HCT116 (cell line): ENCODE results near the gene TSPEAR. TPM values are rescaled to one million over a fixed set of nuclear protein-coding genes. Genes with fewer than 3 reads are reported as not detected.
"Not testable (repeated sequence)": the region's sequence is repeated elsewhere in the genome, so short reads cannot be mapped to it uniquely, and the experiment has no call there.

Experiments used
- ATAC-seq: fragments of 200-7000 bp; cut with Tn5 transposase; 2 replicates; pipeline ENCODE4 v1.9.1; 2020; ENCODE audit warnings: mild to moderate bottlenecking, moderate library complexity
- BruUV-seq: library from RNA; stranded (reverse); fragments of 400-500 nt; replicated peaks from 2 replicates; lab custom pipeline; 2021; lab: Mats Ljungman, UMichigan
- CTCF ChIA-PET: fragments of 300-600 bp; sonication (Branson Sonifier 250); formaldehyde crosslinking; loops from one replicate; lab custom pipeline; 2021; ENCODE audit warnings: antibody characterized with exemption; lab: Charles Lee
- POLR2A ChIA-PET: fragments of 300-600, 350-600 bp; sonication (Branson Sonifier 250); formaldehyde crosslinking; loops from one replicate; lab custom pipeline; 2021; ENCODE audit warnings: antibody characterized with exemption; lab: Charles Lee
- RAD21 ChIA-PET, 2 experiments: fragments of 300-600 bp; sonication (Branson Sonifier 250); formaldehyde crosslinking; loops; one replicate each; lab custom pipeline; 2023; ENCODE audit warnings: low total read pairs in 2 of 2; ENCODE audit not compliant: uncharacterized antibody in 2 of 2, unreplicated experiment in 2 of 2, low non-redundant PET in 1 of 2; lab: Charles Lee
- DNase-seq: peaks from one replicate; pipeline ENCODE4 v3.0.0-alpha.2; 2010; ENCODE audit warnings: low read depth, low spot score
- H2AFZ ChIP-seq: fragments of 200-600 bp; shearing (Covaris generic), sonication (generic); 2 replicates; pipeline ENCODE4 v1.6.1; 2017; ENCODE audit warnings: low read depth, mixed run types, mixed read lengths, antibody characterized with exemption, low read length; ENCODE audit not compliant: poor library complexity, severe bottlenecking
- H3K27ac ChIP-seq: 2 replicates; pipeline ENCODE4 v1.5.1; 2012; ENCODE audit warnings: low read depth, low read length
- H3K27me3 ChIP-seq: fragments of 200-600 bp; sonication (generic); 2 replicates; pipeline ENCODE4 v1.6.1; 2016; ENCODE audit warnings: mixed run types, low read length, mixed read lengths; ENCODE audit not compliant: insufficient read depth
- H3K36me3 ChIP-seq, 2 experiments: fragments of 200-500 bp in 1 of 2; fragments of 200-600 bp in 1 of 2; sonication (Bioruptor generic) in 1 of 2; sonication (generic) in 1 of 2; 2 replicates each; pipeline versions ENCODE4 v1.5.1 to v1.6.1; 2014 to 2016; ENCODE audit warnings: low read length in 2 of 2, inconsistent platforms in 1 of 2, mixed read lengths in 1 of 2, mixed run types in 1 of 2; ENCODE audit not compliant: insufficient read depth in 2 of 2, control insufficient read depth in 1 of 2
- H3K4me1 ChIP-seq, 2 experiments: fragments of 200-600 bp in 1 of 2; sonication (generic) in 1 of 2; 2 replicates each; pipeline versions ENCODE4 v1.5.1 to v1.6.1; 2012 to 2017; ENCODE audit warnings: low read length in 2 of 2, inconsistent platforms in 1 of 2, mild to moderate bottlenecking in 1 of 2, mixed read lengths in 1 of 2, mixed run types in 1 of 2, moderate library complexity in 1 of 2; ENCODE audit not compliant: insufficient read depth in 2 of 2, control insufficient read depth in 1 of 2
- H3K4me2 ChIP-seq: fragments of 200-600 bp; sonication (generic); 2 replicates; pipeline ENCODE4 v1.6.1; 2017; ENCODE audit warnings: mixed run types, low read length, mixed read lengths
- H3K4me3 ChIP-seq, 2 experiments: fragments of 200-600 bp in 1 of 2; sonication (generic) in 1 of 2; replicated peaks in 1 of 2; 2 replicates each; pipeline ENCODE4 v1.5.1; 2011 to 2016; ENCODE audit warnings: low read length in 2 of 2, control low read depth in 1 of 2, low read depth in 1 of 2, mild to moderate bottlenecking in 1 of 2, mixed read lengths in 1 of 2, mixed run types in 1 of 2
- H3K79me2 ChIP-seq: fragments of 200-600 bp; sonication (generic); 2 replicates; pipeline ENCODE4 v1.6.1; 2017; ENCODE audit warnings: mild to moderate bottlenecking, mixed run types, low read length, moderate library complexity, mixed read lengths; ENCODE audit not compliant: insufficient read depth
- H3K9ac ChIP-seq: fragments of 200-600 bp; sonication (generic); 2 replicates; pipeline ENCODE4 v1.6.1; 2016; ENCODE audit warnings: low read length, mixed read lengths
- H3K9me2 ChIP-seq: fragments of 200-600 bp; sonication (generic), shearing (Covaris generic); 2 replicates; pipeline ENCODE4 v1.6.1; 2017; ENCODE audit warnings: mixed run types, mild to moderate bottlenecking, moderate library complexity; ENCODE audit not compliant: insufficient read depth
- H3K9me3 ChIP-seq, 2 experiments: fragments of 200-500 bp in 1 of 2; fragments of 200-600 bp in 1 of 2; sonication (Bioruptor generic) in 1 of 2; sonication (generic) in 1 of 2; 2 replicates each; pipeline ENCODE4 v1.6.1; 2014 to 2017; ENCODE audit warnings: low read length in 2 of 2, mixed read lengths in 2 of 2, inconsistent platforms in 1 of 2, low read depth in 1 of 2, mild to moderate bottlenecking in 1 of 2, mixed run types in 1 of 2, moderate library complexity in 1 of 2; ENCODE audit not compliant: control insufficient read depth in 1 of 2, insufficient read depth in 1 of 2
- H4K20me1 ChIP-seq: fragments of 200-600 bp; sonication (generic), shearing (Covaris generic); 2 replicates; pipeline ENCODE4 v1.6.1; 2017; ENCODE audit warnings: mixed run types, mild to moderate bottlenecking, moderate library complexity; ENCODE audit not compliant: insufficient read depth
- CEBPB ChIP-seq: IDR thresholded peaks from 2 replicates; pipeline ENCODE4 v1.6.1; 2012; ENCODE audit warnings: low read depth
- EGR1 ChIP-seq: IDR thresholded peaks from 2 replicates; pipeline ENCODE4 v1.6.1; 2012; ENCODE audit warnings: low read depth
- EZH2phosphoT487 ChIP-seq: fragments of 200-600 bp; IDR thresholded peaks from 2 replicates; pipeline ENCODE4 v1.6.1; 2018; ENCODE audit warnings: antibody characterized with exemption, borderline replicate concordance
- JUND ChIP-seq: IDR thresholded peaks from 2 replicates; pipeline ENCODE4 v1.6.1; 2012
- RAD21 ChIP-seq: IDR thresholded peaks from 2 replicates; pipeline ENCODE4 v1.6.1; 2012; ENCODE audit warnings: low read depth, mild to moderate bottlenecking
- SP1 ChIP-seq: IDR thresholded peaks from 2 replicates; pipeline ENCODE4 v1.6.1; 2012; ENCODE audit warnings: low read depth
- YY1 ChIP-seq: IDR thresholded peaks from 2 replicates; pipeline ENCODE4 v1.6.1; 2011; ENCODE audit warnings: low read length, low read depth, moderate library complexity, mild to moderate bottlenecking; ENCODE audit not compliant: insufficient replicate concordance; ENCODE audit errors: extremely low read depth
- ZNF274 ChIP-seq: fragments of 200-500 bp; sonication (Bioruptor generic); IDR thresholded peaks from 2 replicates; pipeline ENCODE4 v1.6.1; 2014; ENCODE audit warnings: mild to moderate bottlenecking, low read depth, low read length, inconsistent platforms
- intact Hi-C: fragments of 100-400 bp; cut with micrococcal nuclease; formaldehyde crosslinking; loops from 2 replicates; pipeline ENCODE4 v1.10.0; 2022
- total RNA-seq: library from RNA; stranded (reverse); gene quantifications from one replicate; pipeline ENCODE4 v1.2.1, GENCODE V29; 2021; ENCODE audit not compliant: unreplicated experiment
- TF ChIP-seq, protein P1 (sequence below): IDR thresholded peaks from 2 replicates; pipeline ENCODE4 v1.6.1; 2012
- TF ChIP-seq, protein P2 (sequence below): IDR thresholded peaks from 2 replicates; pipeline ENCODE4 v1.6.1; 2012; ENCODE audit warnings: low read depth
- TF ChIP-seq, protein P3 (sequence below): IDR thresholded peaks from 2 replicates; pipeline ENCODE4 v1.6.1; 2012

The TSPEAR gene
- total RNA-seq, 1 experiment from 2014 or later, result not detected

DNA sequence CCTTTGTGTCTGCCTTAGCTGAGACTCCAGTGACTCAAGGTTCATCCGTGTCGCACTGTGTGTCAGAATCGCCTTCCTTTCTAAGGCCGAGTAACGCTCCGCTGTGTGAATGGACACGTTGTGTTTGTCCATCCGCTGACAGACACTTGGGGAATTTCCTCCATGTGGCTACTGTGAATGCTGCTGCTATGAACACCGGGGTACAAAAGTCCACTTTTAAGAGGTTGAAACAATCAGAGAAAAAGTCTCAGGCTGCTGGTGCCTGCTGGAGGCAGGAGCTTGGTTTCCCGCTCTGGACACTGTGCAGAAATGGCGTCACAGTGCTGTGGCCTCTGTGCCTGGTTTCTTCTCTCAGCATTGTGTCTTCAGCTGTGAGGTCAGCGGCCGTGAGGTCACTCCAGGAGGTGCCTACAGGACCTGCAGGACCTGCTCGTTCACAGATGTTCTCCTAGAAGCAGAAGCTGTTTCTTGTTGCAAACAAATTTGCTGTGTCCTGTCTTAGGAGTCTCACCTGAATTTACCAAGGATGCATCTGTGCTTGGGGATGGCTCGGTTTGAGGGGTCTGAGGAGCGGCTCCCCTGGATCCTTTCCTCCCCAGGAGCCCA is 205.6 kb downstream of the TSPEAR start (continued):
- TF ChIP-seq, protein P1, sequence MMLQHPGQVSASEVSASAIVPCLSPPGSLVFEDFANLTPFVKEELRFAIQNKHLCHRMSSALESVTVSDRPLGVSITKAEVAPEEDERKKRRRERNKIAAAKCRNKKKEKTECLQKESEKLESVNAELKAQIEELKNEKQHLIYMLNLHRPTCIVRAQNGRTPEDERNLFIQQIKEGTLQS, result no peak
- TF ChIP-seq, protein P2, sequence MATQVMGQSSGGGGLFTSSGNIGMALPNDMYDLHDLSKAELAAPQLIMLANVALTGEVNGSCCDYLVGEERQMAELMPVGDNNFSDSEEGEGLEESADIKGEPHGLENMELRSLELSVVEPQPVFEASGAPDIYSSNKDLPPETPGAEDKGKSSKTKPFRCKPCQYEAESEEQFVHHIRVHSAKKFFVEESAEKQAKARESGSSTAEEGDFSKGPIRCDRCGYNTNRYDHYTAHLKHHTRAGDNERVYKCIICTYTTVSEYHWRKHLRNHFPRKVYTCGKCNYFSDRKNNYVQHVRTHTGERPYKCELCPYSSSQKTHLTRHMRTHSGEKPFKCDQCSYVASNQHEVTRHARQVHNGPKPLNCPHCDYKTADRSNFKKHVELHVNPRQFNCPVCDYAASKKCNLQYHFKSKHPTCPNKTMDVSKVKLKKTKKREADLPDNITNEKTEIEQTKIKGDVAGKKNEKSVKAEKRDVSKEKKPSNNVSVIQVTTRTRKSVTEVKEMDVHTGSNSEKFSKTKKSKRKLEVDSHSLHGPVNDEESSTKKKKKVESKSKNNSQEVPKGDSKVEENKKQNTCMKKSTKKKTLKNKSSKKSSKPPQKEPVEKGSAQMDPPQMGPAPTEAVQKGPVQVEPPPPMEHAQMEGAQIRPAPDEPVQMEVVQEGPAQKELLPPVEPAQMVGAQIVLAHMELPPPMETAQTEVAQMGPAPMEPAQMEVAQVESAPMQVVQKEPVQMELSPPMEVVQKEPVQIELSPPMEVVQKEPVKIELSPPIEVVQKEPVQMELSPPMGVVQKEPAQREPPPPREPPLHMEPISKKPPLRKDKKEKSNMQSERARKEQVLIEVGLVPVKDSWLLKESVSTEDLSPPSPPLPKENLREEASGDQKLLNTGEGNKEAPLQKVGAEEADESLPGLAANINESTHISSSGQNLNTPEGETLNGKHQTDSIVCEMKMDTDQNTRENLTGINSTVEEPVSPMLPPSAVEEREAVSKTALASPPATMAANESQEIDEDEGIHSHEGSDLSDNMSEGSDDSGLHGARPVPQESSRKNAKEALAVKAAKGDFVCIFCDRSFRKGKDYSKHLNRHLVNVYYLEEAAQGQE, result no peak
- TF ChIP-seq, protein P3, sequence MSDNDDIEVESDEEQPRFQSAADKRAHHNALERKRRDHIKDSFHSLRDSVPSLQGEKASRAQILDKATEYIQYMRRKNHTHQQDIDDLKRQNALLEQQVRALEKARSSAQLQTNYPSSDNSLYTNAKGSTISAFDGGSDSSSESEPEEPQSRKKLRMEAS, result no peak
- TF ChIP-seq YY1, result no peak
- TF ChIP-seq, all 23 proteins: peak for 0

DNA sequence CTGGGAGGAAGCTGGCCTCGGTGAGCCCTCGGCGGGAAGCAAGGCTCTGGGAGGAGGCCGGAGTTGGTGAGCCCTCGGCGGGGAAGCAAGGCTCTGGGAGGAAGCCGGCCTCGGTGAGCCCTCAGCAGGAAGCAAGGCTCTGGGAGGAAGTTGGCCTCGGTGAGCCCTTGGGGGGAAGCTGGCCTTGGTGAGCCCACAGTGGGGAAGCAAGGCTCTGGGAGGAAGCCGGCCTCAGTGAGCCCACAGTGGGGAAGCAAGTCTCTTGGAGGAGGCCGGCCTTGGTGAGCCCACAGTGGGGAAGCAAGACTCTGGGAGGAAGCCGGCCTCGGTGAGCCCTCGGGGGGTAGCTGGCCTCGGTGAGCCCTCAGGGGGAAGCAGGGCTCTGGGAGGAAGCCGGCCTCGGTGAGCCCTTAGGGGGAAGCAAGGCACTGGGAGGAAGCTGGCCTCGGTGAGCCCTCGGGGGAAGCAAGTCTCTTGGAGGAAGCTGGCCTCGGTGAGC is 207.4 kb downstream of the TSPEAR start:
- Histone ChIP-seq H3K27me3 (no peaks in the 10 kb centered on the region), H3K4me3 (no peak overlapping the region), H3K9ac (no peak overlapping the region), H3K4me1 (no peaks in the 10 kb centered on the region), H3K9me2 (no peaks in the 10 kb centered on the region), H3K79me2 (no peaks in the 10 kb centered on the region), H3K36me3 (no peaks in the 10 kb centered on the region), H3K27ac (no peak overlapping the region), H4K20me1 (no peaks in the 10 kb centered on the region), H2AFZ (no peak overlapping the region), H3K9me3 (no peaks in the 10 kb centered on the region), H3K4me2 (no peak overlapping the region)
- RAD21 ChIA-PET, result no interaction called here
- DNase-seq (no peak), ATAC-seq (no peak)
- CTCF ChIA-PET, result no interaction called here
- TF ChIP-seq SP1 (no peak), JUND (no peak), RAD21 (no peak), EZH2phosphoT487 (no peak), EGR1 (no peak), ZNF274 (no peak), CEBPB (no peak)
- TF ChIP-seq, protein P3, result no peak
- BruUV-seq, result no TSS peak
- POLR2A ChIA-PET, result no interaction called here
- intact Hi-C loops, result no loop called here

DNA sequence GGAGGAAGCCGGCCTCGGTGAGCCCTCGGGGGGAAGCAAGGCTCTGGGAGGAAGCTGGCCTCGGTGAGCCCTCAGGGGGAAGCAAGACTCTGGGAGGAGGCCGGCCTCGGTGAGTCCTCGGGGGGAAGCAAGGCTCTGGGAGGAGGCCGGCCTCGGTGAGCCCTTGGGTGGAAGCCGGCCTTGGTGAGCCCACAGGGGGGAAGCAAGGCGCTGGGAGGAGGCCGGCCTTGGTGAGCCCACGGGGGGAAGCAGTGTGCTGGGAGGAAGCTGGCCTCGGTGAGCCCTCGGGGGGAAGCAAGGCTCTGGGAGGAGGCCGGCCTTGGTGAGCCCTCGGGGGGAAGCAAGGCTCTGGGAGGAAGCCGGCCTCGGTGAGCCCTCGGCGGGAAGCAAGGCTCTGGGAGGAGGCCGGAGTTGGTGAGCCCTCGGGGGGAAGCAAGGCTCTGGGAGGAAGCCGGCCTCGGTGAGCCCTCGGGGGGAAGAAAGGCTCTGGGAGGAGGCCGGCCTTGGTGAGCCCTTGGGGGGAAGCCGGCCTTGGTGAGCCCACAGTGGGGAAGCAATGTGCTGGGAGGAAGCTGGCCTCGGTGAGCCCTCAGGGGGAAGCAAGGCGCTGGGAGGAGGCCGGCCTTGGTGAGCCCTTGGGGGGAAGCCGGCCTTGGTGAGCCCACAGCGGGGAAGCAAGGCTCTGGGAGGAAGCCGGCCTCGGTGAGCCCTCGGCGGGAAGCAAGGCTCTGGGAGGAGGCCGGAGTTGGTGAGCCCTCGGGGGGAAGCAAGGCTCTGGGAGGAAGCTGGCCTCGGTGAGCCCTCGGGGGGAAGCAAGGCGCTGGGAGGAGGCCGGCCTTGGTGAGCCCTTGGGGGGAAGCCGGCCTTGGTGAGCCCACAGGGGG is 208.1 kb downstream of the TSPEAR start:
- ATAC-seq, intact Hi-C loops: not testable (repeated sequence)

More for the DNA sequence above, 208.1 kb downstream of the TSPEAR start:
- H3K9ac ChIP-seq, H2AFZ ChIP-seq, H3K4me3 ChIP-seq, H3K4me2 ChIP-seq, H4K20me1 ChIP-seq, H3K9me2 ChIP-seq, H3K79me2 ChIP-seq, H3K36me3 ChIP-seq, H3K27ac ChIP-seq, BruUV-seq, RAD21 ChIA-PET, H3K27me3 ChIP-seq, H3K4me1 ChIP-seq, DNase-seq, POLR2A ChIA-PET, CTCF ChIA-PET, H3K9me3 ChIP-seq: not testable (repeated sequence)
